Right lobe of liver (tissue), 6 donors: ENCODE results near the gene C1QTNF6. TPM values are rescaled to one million over a fixed set of nuclear protein-coding genes. Genes with fewer than 3 reads are reported as not detected.

Experiments used
- ATAC-seq, 4 donors: fragments of 200-7000 bp; cut with Tn5 transposase; one replicate each; pipeline ENCODE4 v1.9.1; 2020; ENCODE audit warnings: mild to moderate bottlenecking in 4 of 4, moderate library complexity in 4 of 4
- DNase-seq, 3 donors: peaks; one replicate each; pipeline ENCODE4 v3.0.0-alpha.2; 2020
- H3K27ac ChIP-seq, 3 donors: fragments of 200-600 bp; one replicate each; pipeline ENCODE4 v1.8.0; 2022
- H3K27me3 ChIP-seq, 2 donors: fragments of 200-600 bp; one replicate each; pipeline ENCODE4 v1.8.0; 2022
- H3K36me3 ChIP-seq, 4 donors: fragments of 200-600 bp; sonication (generic) in 1 of 4; one replicate each; pipeline versions ENCODE4 v1.5.1 to v1.8.0; 2017 to 2022; ENCODE audit warnings: control low read depth in 1 of 4
- H3K4me1 ChIP-seq, 4 donors: fragments of 200-600 bp; sonication (generic) in 1 of 4; one replicate each; pipeline versions ENCODE4 v1.5.1 to v1.8.0; 2017 to 2022; ENCODE audit warnings: control low read depth in 1 of 4
- H3K4me3 ChIP-seq, 3 donors: fragments of 200-600 bp; one replicate each; pipeline ENCODE4 v1.8.0; 2022
- H3K9me3 ChIP-seq, 4 donors: fragments of 200-600 bp; sonication (generic) in 1 of 4; one replicate each; pipeline versions ENCODE4 v1.5.1 to v1.8.0; 2017 to 2022; ENCODE audit warnings: control low read depth in 1 of 4
- POLR2A ChIP-seq: fragments of 450-650 bp; IDR thresholded peaks from one replicate; pipeline ENCODE4 v1.6.1; 2017; ENCODE audit warnings: antibody characterized with exemption, mild to moderate bottlenecking
- WGBS: methylation state at CpG from one replicate; pipeline ENCODE4 v1.1.6; 2018; ENCODE audit warnings: low coverage, low lambda C conversion rate; ENCODE audit not compliant: insufficient coverage; ENCODE audit errors: missing lambda C conversion rate; 5-methylcytosine and 5-hydroxymethylcytosine counted together
- intact Hi-C, 2 donors: fragments of 100-400 bp; cut with DNase I; formaldehyde crosslinking; loops; one replicate each; pipeline versions ENCODE4 v1.11.2 to v1.14.1; 2022
- total RNA-seq, 6 experiments: library from RNA; depleted of rRNA in 2 of 6; stranded (reverse); fragments of >200 nt in 2 of 6; fragmentation: NEBNext Ultra II Directional in 3 of 6; extraction: Animal tissue kit (Norgen Biotek cat#: 25700) in 3 of 6; gene quantifications; one replicate each; pipeline versions ENCODE4 v1.1.0 to v1.2.4, GENCODE V29; 2016 to 2023
- TF ChIP-seq, protein P1 (sequence below), 4 donors: fragments of 200-600 bp in 3 of 4; fragments of 450-650 bp in 1 of 4; IDR thresholded peaks; one replicate each; pipeline versions ENCODE4 v1.5.1 to v1.8.0; 2016 to 2022; ENCODE audit warnings: antibody characterized with exemption in 4 of 4, mild to moderate bottlenecking in 2 of 4
- donor health status: DM: no; HTN: yes; CAD: no.
- donor health status: DM: no; HTN: no; CAD: no.
- donor health status: DM: no; HTN: no; CAD: no.
- donor health status: DM: no; HTN: yes; CAD: no.
- donor health status: DM: no; HTN: yes; CAD: no.

C1QTNF6 gene
- total RNA-seq, 6 experiments from 2014 or later, result 3.3 to 12.6 (median 6.3) TPM

- Histone ChIP-seq H3K4me1 (no peaks in the 10 kb centered on the region), H3K27me3 (no peaks in the 10 kb centered on the region), H3K36me3 (no peaks in the 10 kb centered on the region), H3K27ac (no peak overlapping the region), H3K9me3 (no peaks in the 10 kb centered on the region), H3K4me3 (no peak overlapping the region)
- WGBS, result no CpG with 5 or more reads among the region's 7 CpGs
- TF ChIP-seq, protein P1, sequence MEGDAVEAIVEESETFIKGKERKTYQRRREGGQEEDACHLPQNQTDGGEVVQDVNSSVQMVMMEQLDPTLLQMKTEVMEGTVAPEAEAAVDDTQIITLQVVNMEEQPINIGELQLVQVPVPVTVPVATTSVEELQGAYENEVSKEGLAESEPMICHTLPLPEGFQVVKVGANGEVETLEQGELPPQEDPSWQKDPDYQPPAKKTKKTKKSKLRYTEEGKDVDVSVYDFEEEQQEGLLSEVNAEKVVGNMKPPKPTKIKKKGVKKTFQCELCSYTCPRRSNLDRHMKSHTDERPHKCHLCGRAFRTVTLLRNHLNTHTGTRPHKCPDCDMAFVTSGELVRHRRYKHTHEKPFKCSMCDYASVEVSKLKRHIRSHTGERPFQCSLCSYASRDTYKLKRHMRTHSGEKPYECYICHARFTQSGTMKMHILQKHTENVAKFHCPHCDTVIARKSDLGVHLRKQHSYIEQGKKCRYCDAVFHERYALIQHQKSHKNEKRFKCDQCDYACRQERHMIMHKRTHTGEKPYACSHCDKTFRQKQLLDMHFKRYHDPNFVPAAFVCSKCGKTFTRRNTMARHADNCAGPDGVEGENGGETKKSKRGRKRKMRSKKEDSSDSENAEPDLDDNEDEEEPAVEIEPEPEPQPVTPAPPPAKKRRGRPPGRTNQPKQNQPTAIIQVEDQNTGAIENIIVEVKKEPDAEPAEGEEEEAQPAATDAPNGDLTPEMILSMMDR (IDR thresholded peaks at IDR 0.05), result no peak
- TF ChIP-seq POLR2A, result no peak
- intact Hi-C loops, result loop anchor here in 1 of 2 donors (10.0 kb wide), 1 partner anchor 144 kb away; no protein-coding TSS in a partner anchor
- DNase-seq (peak in 2 of 3 donors; percentile 7 to 33), ATAC-seq (no peak)
Measured at GRCh38 chr22:37208401-37209139, 20.5 kb upstream of the C1QTNF6 start.

DNA sequence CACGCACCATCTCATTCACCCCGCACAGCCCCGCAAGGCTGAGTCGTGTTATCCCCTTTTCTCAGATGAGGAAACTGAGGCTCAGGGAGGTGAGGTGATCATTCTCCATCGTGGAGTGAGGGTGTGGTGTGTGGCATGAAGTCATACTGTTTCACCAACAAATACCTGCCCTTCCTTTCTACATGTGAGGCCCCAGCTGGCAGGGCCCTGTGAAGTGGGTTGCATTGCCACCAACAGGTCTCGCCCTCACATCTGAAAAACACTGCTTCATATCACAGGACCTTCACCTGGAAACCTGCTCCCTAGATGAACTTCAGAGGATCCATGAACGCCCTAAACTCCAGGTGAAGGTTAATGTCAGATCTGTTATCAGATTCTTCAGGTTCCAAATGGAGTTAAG is 19.9 kb upstream of the C1QTNF6 start:
- intact Hi-C loops, result loop anchor here in 1 of 2 donors (10.0 kb wide), 1 partner anchor 143 kb away; no protein-coding TSS in a partner anchor
- Histone ChIP-seq H3K4me3 (no peak overlapping the region), H3K4me1 (no peaks in the 10 kb centered on the region), H3K27me3 (no peaks in the 10 kb centered on the region), H3K9me3 (no peaks in the 10 kb centered on the region), H3K27ac (no peak overlapping the region), H3K36me3 (no peaks in the 10 kb centered on the region)
- 75% methylated on average over 2 of the region's 7 CpGs for WGBS
- DNase-seq (peak in 1 of 3 donors; percentile 2), ATAC-seq (no peak)
- no peak for TF ChIP-seq POLR2A
- TF ChIP-seq, protein P1 (IDR thresholded peaks at IDR 0.05), result no peak

DNA sequence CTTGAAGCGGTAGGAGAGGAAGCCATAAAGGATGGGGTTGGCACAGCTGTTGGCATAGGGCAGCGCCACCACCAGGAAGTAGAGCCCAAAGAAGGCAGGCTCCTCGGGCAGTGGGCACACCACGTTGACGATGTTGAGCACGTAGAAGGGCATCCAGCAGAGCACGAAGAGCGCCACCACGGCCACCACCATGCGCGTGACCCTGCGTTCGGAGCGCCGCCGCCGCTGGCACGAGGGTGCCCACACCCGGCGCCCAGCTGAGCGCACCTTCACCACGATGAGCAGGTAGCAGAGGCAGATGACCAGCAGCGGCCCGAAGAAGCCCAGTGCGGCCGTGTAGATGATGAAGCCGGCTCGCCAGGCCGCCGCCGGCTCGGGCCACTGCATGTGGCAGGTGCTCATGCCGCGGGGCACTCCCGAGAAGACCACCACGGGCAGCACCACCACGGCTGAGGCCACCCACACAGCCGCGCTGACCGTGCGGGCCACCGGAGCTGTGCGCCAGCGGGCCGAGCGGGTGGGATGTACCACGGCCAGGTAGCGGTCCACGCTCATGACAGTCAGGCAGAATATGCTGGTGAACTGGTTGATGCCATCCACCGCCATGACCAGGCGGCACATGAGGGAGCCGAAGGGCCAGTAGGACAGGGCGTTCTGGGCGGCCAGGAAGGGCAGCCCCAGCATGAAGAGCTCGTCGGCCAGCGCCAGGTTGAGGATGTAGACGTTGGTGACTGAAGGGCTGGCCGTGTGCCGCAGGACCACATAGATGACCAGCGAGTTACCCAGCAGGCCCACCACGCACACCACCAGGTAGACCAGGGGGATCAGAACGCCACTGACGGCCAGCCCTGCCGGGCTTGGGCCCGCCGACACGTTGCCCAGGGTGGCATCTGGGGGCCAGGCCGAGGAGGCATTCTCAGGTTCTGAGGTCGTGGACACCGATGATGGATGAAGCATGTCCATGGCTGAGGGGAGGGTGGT is 19.1 kb upstream of the C1QTNF6 start:
- no peak for TF ChIP-seq POLR2A
- TF ChIP-seq, protein P1 (IDR thresholded peaks at IDR 0.05), result no peak
- DNase-seq (peak in 2 of 3 donors; percentile 19 to 49), ATAC-seq (no peak)
- no peaks in the 10 kb centered on the region for H3K9me3 ChIP-seq
- no peak overlapping the region for H3K4me3 ChIP-seq
- intact Hi-C loops, result loop anchor here in 1 of 2 donors (10.0 kb wide), 1 partner anchor 142 kb away; no protein-coding TSS in a partner anchor
- no peaks in the 10 kb centered on the region for H3K27me3 ChIP-seq
- no peak overlapping the region for H3K27ac ChIP-seq
- no peaks in the 10 kb centered on the region for H3K36me3 ChIP-seq
- WGBS, result no CpG with 5 or more reads among the region's 71 CpGs
- H3K4me1 ChIP-seq, result no peaks in the 10 kb centered on the region

DNA sequence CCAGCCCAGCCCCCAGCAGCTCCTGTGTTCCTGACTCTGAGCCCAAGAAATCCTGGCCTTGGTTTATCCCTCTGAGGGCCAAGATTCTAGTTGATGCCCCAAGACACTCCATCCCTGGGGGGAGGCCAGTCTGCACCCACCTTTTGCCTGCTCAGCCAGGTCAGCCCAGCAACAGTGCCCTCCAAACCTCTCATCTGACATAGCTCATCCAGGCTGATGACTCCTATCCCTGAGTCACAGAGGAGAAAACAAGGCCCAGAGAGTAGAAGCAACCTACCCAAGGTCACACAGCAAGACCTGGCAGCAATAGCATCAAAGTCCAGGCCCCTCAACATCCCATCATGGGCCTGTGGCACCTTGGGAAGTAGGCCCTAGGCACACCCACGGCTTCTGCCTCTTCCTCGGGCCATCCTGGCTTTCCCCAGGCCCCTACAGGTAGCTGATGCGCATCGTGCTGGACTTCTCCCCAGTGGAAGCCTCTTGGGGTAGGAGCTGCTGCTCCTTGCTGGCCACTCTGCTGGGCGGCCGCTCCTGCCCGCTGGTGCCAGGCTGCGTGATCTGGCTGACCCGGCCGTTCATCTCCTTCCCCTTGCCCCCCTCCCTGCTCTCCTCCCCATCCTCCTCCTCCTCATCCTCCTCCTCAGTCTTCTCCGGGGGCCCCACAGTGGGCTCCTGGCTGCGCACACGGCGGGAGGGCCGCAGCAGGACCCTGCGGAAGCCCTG is 18.2 kb upstream of the C1QTNF6 start:
- H3K36me3 ChIP-seq, result no peaks in the 10 kb centered on the region
- no peaks in the 10 kb centered on the region for H3K4me1 ChIP-seq
- no peaks in the 10 kb centered on the region for H3K27me3 ChIP-seq
- peak in 1 of 3 donors; percentile 10 for DNase-seq
- no peak for TF ChIP-seq POLR2A
- no peak overlapping the region for H3K27ac ChIP-seq
- H3K9me3 ChIP-seq, result no peaks in the 10 kb centered on the region
- no peak overlapping the region for H3K4me3 ChIP-seq
- ATAC-seq, result no peak
- WGBS, result 82% methylated on average over 2 of the region's 16 CpGs
- intact Hi-C loops, result loop anchor here in 1 of 2 donors (10.0 kb wide), 1 partner anchor 141 kb away; no protein-coding TSS in a partner anchor
